ENCODE measurements around the gene RAB15. TPM values are rescaled to one million over a fixed set of nuclear protein-coding genes. Genes with fewer than 3 reads are reported as not detected.
A peak's percentile ranks its signal among the peaks of the same experiment; 100 is the strongest.

Gene RAB15
- total and polyA plus RNA-seq, 7 donors, result 3.1 to 61.9 (median 18.0) TPM

GRCh38 chr14:64931123-64931522 is 41.0 kb downstream of the RAB15 start:
- Histone ChIP-seq H3K4me3 (no peak overlapping the region), H3K27me3 (ENCODE audit: insufficient read depth in 3 of 3, low read length in 2 of 3) (no peaks in the 10 kb centered on the region), H3K27ac (peak overlapping the region; percentile 72), H3K4me1 (peaks cover 51% of the 10 kb centered on the region), H3K36me3 (ENCODE audit: insufficient read depth in 1 of 2, low read depth in 1 of 2) (peaks cover 5 to 48% of the 10 kb centered on the region in 2 donors), H3K9me3 (no peaks in the 10 kb centered on the region)
- no peak for ATAC-seq
- intact Hi-C loops (cut with DNase I), result loop anchor here in 1 of 2 donors (5.0 kb wide), 1 partner anchor 51 kb away; no protein-coding TSS in a partner anchor
- DNase-seq, result no peak
- TF ChIP-seq, protein P1, sequence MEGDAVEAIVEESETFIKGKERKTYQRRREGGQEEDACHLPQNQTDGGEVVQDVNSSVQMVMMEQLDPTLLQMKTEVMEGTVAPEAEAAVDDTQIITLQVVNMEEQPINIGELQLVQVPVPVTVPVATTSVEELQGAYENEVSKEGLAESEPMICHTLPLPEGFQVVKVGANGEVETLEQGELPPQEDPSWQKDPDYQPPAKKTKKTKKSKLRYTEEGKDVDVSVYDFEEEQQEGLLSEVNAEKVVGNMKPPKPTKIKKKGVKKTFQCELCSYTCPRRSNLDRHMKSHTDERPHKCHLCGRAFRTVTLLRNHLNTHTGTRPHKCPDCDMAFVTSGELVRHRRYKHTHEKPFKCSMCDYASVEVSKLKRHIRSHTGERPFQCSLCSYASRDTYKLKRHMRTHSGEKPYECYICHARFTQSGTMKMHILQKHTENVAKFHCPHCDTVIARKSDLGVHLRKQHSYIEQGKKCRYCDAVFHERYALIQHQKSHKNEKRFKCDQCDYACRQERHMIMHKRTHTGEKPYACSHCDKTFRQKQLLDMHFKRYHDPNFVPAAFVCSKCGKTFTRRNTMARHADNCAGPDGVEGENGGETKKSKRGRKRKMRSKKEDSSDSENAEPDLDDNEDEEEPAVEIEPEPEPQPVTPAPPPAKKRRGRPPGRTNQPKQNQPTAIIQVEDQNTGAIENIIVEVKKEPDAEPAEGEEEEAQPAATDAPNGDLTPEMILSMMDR (IDR thresholded peaks at IDR 0.05), result no peak
- 83 to 97% (median 84%) methylated on average over 2 of the region's 2 CpGs for WGBS, 3 donors

DNA sequence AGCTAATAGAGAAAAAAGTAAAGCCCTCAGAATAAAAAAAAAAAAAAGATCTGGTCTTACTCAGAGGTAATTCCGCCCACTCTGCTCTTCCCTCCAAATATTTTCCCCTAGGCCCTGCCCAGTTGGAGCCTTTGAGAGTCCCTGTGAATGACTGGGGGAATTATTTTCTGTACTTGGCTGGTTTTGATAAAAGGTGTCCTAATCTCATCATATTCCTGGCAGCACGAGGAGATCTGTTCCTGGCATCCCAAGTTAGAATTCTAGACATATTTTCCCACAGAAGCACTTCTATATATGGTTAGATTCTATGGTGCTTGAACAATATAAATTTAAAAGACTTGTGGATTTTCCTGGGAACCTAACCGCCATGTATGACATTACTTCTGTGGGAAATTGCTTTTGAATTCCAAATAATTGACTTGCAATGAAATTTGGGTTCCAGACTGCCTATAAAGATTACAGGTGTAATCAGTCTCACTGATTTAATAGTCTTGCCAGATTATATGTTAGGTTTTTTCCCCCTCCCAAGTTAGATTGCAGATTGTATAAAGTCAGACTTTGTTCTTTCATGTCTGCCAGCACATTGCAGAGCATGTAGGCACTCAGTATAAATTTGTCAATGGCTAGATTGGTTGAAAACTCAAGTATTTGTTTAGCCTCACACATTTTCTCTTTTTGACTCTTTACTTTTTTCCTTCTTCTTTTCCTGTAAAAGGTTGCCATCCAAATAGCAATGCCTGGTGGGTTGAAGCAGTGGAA is 41.9 kb downstream of the RAB15 start:
- DNase-seq, result no peak
- H3K4me1 ChIP-seq, result peaks cover 43% of the 10 kb centered on the region
- peak overlapping the region; percentile 72 for H3K27ac ChIP-seq
- no peak overlapping the region for H3K4me3 ChIP-seq
- WGBS, 3 donors, result 48 to 55% (median 53%) methylated on average over 3 of the region's 3 CpGs
- TF ChIP-seq, protein P1 (IDR thresholded peaks at IDR 0.05), result no peak
- H3K27me3 ChIP-seq (ENCODE audit: insufficient read depth in 3 of 3, low read length in 2 of 3), result no peaks in the 10 kb centered on the region
- peak in 1 of 4 donors; percentile 25 for ATAC-seq
- H3K9me3 ChIP-seq, result no peaks in the 10 kb centered on the region
- H3K36me3 ChIP-seq (ENCODE audit: insufficient read depth in 1 of 2, low read depth in 1 of 2), result peaks cover 5 to 57% of the 10 kb centered on the region in 2 donors
- intact Hi-C loops (cut with DNase I), result loop anchor here in 1 of 2 donors (5.0 kb wide), 1 partner anchor 52 kb away; no protein-coding TSS in a partner anchor

DNA sequence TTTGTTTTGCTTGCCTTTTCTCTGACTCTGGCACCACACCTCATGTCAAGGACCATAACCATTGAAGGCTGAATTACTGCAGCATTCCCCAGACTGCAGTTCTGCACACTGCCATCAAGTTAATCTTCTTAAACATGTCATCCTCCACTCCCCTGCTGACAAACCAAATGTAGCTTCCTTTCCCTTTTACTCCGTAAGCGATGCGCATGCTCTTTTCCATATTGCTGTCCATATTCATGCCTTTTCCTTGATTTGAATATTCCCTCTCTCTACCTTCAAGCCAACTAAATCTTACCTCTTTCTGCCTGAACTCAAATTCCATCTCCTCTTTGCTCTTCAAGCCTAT is 43.1 kb downstream of the RAB15 start:
- intact Hi-C loops (cut with DNase I), result loop anchor here in 1 of 2 donors (5.0 kb wide), 1 partner anchor 38 kb away; no protein-coding TSS in a partner anchor
- Histone ChIP-seq H3K4me1 (peaks cover 41% of the 10 kb centered on the region), H3K36me3 (ENCODE audit: insufficient read depth in 1 of 2, low read depth in 1 of 2) (peaks cover 5 to 70% of the 10 kb centered on the region in 2 donors), H3K27ac (peak overlapping the region; percentile 72), H3K27me3 (ENCODE audit: insufficient read depth in 3 of 3, low read length in 2 of 3) (no peaks in the 10 kb centered on the region), H3K4me3 (no peak overlapping the region), H3K9me3 (no peaks in the 10 kb centered on the region)
- no peak for ATAC-seq
- DNase-seq, result no peak
- WGBS, 3 donors, result 96 to 100% (median 96%) methylated on average over 3 of the region's 3 CpGs
- TF ChIP-seq, protein P1 (IDR thresholded peaks at IDR 0.05), result no peak

DNA sequence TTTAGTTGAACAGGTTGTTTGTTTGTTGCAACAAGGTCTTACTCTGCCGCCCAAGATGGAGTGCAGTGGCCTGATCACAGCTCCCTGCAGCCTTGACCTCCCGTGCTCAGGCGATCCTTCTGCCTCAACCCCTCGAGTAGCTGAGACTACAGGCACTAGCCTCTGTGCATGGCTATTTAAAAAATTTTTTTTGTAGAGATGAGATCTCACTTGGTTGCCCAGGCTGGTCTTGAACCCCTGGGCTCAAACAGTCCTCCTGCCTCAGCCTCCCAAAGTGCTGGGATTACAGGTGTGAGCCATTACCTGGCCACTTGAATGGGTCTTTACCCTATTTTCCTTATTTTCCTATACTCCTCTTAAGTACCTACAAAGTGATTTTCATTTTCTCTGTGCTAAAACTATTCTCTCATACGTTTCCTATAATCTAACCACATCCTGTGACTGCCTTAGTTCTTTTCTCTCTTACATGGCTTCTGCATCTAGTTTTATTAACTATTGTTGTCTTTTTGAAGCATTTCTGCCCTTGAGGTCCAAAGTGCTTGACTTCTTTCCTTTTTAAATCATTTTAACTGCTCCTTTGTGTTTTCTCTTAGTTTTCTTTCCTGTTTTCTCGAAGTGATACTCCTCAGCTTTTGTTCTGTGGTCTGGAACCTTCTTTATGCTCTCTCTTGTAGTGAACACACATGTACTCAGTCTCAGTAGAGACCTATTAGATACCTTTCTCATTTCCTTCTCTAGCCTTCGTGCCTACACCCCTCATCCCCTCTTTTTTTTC is 43.7 kb downstream of the RAB15 start:
- H3K4me1 ChIP-seq, result peaks cover 40% of the 10 kb centered on the region
- peaks cover 5 to 67% of the 10 kb centered on the region in 2 donors for H3K36me3 ChIP-seq (ENCODE audit: insufficient read depth in 1 of 2, low read depth in 1 of 2)
- peak overlapping the region; percentile 72 for H3K27ac ChIP-seq
- ATAC-seq (no peak), DNase-seq (no peak)
- intact Hi-C loops (cut with DNase I), result loop anchor here in 1 of 2 donors (5.0 kb wide), 1 partner anchor 39 kb away; no protein-coding TSS in a partner anchor
- 81 to 84% (median 84%) methylated on average over 7 of the region's 7 CpGs for WGBS, 3 donors
- H3K27me3 ChIP-seq (ENCODE audit: insufficient read depth in 3 of 3, low read length in 2 of 3), result no peaks in the 10 kb centered on the region
- H3K4me3 ChIP-seq, result no peak overlapping the region
- TF ChIP-seq, protein P1 (IDR thresholded peaks at IDR 0.05), result no peak
- no peaks in the 10 kb centered on the region for H3K9me3 ChIP-seq
